ENCODE data around the gene LAMA4. TPM values are rescaled to one million over a fixed set of nuclear protein-coding genes. Genes with fewer than 3 reads are reported as not detected.
"Not testable (repeated sequence)": the region's sequence is repeated elsewhere in the genome, so short reads cannot be mapped to it uniquely, and the experiment has no call there.

LAMA4 gene
- total and polyA plus RNA-seq, 2 of the 13 experiments (the other 11 are each of a cell fraction or from before 2014, with no cell fraction given): not detected

DNA sequence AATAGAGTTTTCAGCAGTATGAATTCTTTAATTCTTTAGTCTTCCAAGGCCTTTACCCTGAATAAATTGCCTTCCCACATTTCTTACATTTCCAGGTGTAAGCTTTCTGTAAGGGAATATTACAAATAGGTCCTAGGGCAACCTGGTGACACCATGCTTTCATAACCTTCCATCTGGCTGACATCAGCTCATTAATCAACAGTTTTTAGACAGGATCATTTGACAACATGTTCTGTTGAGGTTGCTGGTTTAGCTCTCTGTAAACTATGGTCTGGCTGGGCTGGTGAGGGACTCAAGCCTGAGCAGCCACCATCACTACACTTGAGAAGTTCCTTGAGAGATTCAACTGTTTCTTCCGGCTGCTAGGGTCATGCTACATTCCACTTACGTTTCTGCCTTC, 147.8 kb downstream of the LAMA4 start (continued):
- TF ChIP-seq, protein P1, sequence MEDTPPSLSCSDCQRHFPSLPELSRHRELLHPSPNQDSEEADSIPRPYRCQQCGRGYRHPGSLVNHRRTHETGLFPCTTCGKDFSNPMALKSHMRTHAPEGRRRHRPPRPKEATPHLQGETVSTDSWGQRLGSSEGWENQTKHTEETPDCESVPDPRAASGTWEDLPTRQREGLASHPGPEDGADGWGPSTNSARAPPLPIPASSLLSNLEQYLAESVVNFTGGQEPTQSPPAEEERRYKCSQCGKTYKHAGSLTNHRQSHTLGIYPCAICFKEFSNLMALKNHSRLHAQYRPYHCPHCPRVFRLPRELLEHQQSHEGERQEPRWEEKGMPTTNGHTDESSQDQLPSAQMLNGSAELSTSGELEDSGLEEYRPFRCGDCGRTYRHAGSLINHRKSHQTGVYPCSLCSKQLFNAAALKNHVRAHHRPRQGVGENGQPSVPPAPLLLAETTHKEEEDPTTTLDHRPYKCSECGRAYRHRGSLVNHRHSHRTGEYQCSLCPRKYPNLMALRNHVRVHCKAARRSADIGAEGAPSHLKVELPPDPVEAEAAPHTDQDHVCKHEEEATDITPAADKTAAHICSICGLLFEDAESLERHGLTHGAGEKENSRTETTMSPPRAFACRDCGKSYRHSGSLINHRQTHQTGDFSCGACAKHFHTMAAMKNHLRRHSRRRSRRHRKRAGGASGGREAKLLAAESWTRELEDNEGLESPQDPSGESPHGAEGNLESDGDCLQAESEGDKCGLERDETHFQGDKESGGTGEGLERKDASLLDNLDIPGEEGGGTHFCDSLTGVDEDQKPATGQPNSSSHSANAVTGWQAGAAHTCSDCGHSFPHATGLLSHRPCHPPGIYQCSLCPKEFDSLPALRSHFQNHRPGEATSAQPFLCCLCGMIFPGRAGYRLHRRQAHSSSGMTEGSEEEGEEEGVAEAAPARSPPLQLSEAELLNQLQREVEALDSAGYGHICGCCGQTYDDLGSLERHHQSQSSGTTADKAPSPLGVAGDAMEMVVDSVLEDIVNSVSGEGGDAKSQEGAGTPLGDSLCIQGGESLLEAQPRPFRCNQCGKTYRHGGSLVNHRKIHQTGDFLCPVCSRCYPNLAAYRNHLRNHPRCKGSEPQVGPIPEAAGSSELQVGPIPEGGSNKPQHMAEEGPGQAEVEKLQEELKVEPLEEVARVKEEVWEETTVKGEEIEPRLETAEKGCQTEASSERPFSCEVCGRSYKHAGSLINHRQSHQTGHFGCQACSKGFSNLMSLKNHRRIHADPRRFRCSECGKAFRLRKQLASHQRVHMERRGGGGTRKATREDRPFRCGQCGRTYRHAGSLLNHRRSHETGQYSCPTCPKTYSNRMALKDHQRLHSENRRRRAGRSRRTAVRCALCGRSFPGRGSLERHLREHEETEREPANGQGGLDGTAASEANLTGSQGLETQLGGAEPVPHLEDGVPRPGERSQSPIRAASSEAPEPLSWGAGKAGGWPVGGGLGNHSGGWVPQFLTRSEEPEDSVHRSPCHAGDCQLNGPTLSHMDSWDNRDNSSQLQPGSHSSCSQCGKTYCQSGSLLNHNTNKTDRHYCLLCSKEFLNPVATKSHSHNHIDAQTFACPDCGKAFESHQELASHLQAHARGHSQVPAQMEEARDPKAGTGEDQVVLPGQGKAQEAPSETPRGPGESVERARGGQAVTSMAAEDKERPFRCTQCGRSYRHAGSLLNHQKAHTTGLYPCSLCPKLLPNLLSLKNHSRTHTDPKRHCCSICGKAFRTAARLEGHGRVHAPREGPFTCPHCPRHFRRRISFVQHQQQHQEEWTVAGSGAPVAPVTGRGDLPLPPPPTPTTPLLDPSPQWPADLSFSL (CRISPR knock-in tag; IDR thresholded peaks at IDR 0.05): no peak
- TF ChIP-seq RFX1 (IDR thresholded peaks at IDR 0.05) (no peak), ZMAT3 (CRISPR knock-in tag; conservative IDR thresholded peaks at IDR 0.05) (no peak), MTA3 (CRISPR knock-in tag; IDR thresholded peaks at IDR 0.05) (no peak), ZNF781 (CRISPR knock-in tag; IDR thresholded peaks at IDR 0.05; ENCODE audit: borderline replicate concordance, not compliant biosample characterization) (no peak), GZF1 (CRISPR knock-in tag; IDR thresholded peaks at IDR 0.05) (no peak)

DNA sequence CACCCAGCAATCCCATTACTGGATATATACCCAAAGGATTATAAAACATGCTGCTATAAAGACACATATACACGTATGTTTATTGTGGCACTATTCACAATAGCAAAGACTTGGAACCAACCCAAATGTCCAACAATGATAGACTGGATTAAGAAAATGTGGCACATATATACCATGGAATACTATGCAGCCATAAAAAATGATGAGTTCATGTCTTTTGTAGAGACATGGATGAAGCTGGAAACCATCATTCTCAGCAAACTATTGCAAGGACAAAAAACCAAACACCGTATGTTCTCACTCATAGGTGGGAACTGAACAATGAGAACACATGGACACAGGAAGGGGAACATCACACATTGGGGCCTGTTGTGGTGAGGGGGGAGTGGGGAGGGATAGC, 148.3 kb downstream of the LAMA4 start:
- H3K9ac ChIP-seq (ENCODE audit: insufficient read depth, low read depth, low read length); FAIRE-seq; BruUV-seq (replicated peaks); H4K20me1 ChIP-seq (ENCODE audit: insufficient read depth, low read length); H3K4me2 ChIP-seq (ENCODE audit: low read depth, low read length); H3K27me3 ChIP-seq (ENCODE audit: control insufficient read depth in 1 of 2, insufficient read depth in 2 of 2, low read length in 2 of 2); in situ Hi-C loops (cut with HindIII; ENCODE audit: extremely low pct_ligation_motif_present, low pct_unique_long_range_greater_than_20kb); H3K79me2 ChIP-seq (ENCODE audit: insufficient read depth, low read length); H3K27ac ChIP-seq (ENCODE audit: extremely low read length, insufficient read depth, low read length); H3K9me3 ChIP-seq (ENCODE audit: low read length); H3K4me3 ChIP-seq (replicated peaks in 1 of 3; ENCODE audit: insufficient read depth in 1 of 3, low read depth in 2 of 3, low read length in 3 of 3); intact Hi-C loops (cut with micrococcal nuclease; ENCODE audit: unreplicated experiment); DNase-seq (ENCODE audit: low spot score); H3K4me1 ChIP-seq (ENCODE audit: insufficient read depth, low read length); H3K36me3 ChIP-seq (replicated peaks in 1 of 2; ENCODE audit: control insufficient read depth in 1 of 2, insufficient read depth in 2 of 2, low read length in 2 of 2); POLR2A ChIA-PET; CTCF ChIA-PET (ENCODE audit: low intra/inter-chr PET ratio, low total read pairs); ATAC-seq; H2AFZ ChIP-seq (ENCODE audit: low read length): not testable (repeated sequence)
- WGBS (ENCODE audit: low lambda C conversion rate): 67% methylated on average over 2 of the region's 2 CpGs
